Measurements from ENCODE around the gene CTRB2.

Gene CTRB2
- long read RNA-seq, donor 1: 0 reads
- long read RNA-seq, donor 2: 0 reads
- long read RNA-seq, donor 3: 0 reads
- long read RNA-seq, donor 4: 0 reads
- long read RNA-seq, donor 5: 0 reads
- long read RNA-seq, donor 6: 0 reads
- long read RNA-seq, donor 7: 0 reads
- long read RNA-seq, donor 8: 0 reads

GRCh38 chr16:75206749-75207451 lies at the start of gene CTRB2:
Gene CTRB2, minus strand, starts transcription at chr16:75207161. Its CDS starts 20 bp downstream, at chr16:75207141.
- no peak for DNase-seq

GRCh38 chr16:75256059-75256571 lies 49.2 kb upstream of the CTRB2 start:
- DNase-seq: no peak

GRCh38 chr16:75254359-75254837 lies 47.4 kb upstream of the CTRB2 start:
- no peak for DNase-seq

GRCh38 chr16:75252946-75253911 lies 46.3 kb upstream of the CTRB2 start:
- DNase-seq: peak; percentile 49

- DNase-seq: no peak
Measured at GRCh38 chr16:75252049-75252864, 45.3 kb upstream of the CTRB2 start.

- peak; percentile 79 for DNase-seq
Measured at GRCh38 chr16:75251280-75252048, 44.5 kb upstream of the CTRB2 start, which contains the start of gene BCAR1. Gene BCAR1, minus strand, starts transcription at chr16:75251624. Its CDS starts 142 bp downstream, at chr16:75251482.

GRCh38 chr16:75250809-75251279 lies 43.9 kb upstream of the CTRB2 start:
- peak; percentile 86 for DNase-seq

GRCh38 chr16:75250089-75250808 lies 43.3 kb upstream of the CTRB2 start:
- DNase-seq: no peak

- DNase-seq: no peak
Measured at GRCh38 chr16:75249441-75249840, 42.5 kb upstream of the CTRB2 start.

- DNase-seq: no peak
Measured at GRCh38 chr16:75248536-75249380, 41.8 kb upstream of the CTRB2 start.

- DNase-seq: no peak
Measured at GRCh38 chr16:75248142-75248535, 41.2 kb upstream of the CTRB2 start.

- no peak for DNase-seq
Measured at GRCh38 chr16:75247249-75247648, 40.3 kb upstream of the CTRB2 start.

GRCh38 chr16:75246504-75247205 lies 39.7 kb upstream of the CTRB2 start:
- DNase-seq: no peak

GRCh38 chr16:75244844-75245758 lies 38.1 kb upstream of the CTRB2 start:
- peak; percentile 68 for DNase-seq

GRCh38 chr16:75244225-75244809 lies 37.4 kb upstream of the CTRB2 start:
- DNase-seq: no peak

GRCh38 chr16:75243667-75244224 lies 36.8 kb upstream of the CTRB2 start:
- DNase-seq: no peak

Measured in right kidney (tissue), 9 donors.